PC-9 (cell line): ENCODE results near the gene PRSS57. TPM values are rescaled to one million over a fixed set of nuclear protein-coding genes. Genes with fewer than 3 reads are reported as not detected.

Source experiments
- BruUV-seq: library from RNA; stranded (reverse); fragments of 400-500 nt; replicated peaks from 2 replicates; lab custom pipeline; 2021; lab: Mats Ljungman, UMichigan
- CTCF ChIA-PET: fragments of 300-600 bp; sonication (Branson Sonifier 250); formaldehyde crosslinking; loops from one replicate; lab custom pipeline; 2022; ENCODE audit warnings: antibody characterized with exemption; lab: Charles Lee
- POLR2A ChIA-PET: fragments of 300-600 bp; sonication (Branson Sonifier 250); formaldehyde crosslinking; loops from one replicate; lab custom pipeline; 2022; ENCODE audit warnings: antibody characterized with exemption; ENCODE audit not compliant: unreplicated experiment; lab: Charles Lee
- DNase-seq, 2 experiments: peaks; one replicate each; pipeline versions ENCODE4 v3.0.0 to v3.0.0-alpha.2; 2015 to 2022; ENCODE audit warnings: mixed read lengths in 1 of 2
- H2AFZ ChIP-seq: fragments of 200-600 bp; sonication (generic); 2 replicates; pipeline ENCODE4 v1.8.1; 2017; ENCODE audit warnings: antibody characterized with exemption
- H3F3A ChIP-seq: fragments of 200-600 bp; sonication (generic); 2 replicates; pipeline ENCODE4 v1.8.1; 2017; ENCODE audit warnings: antibody characterized with exemption, mild to moderate bottlenecking, low read depth; ENCODE audit not compliant: insufficient read depth
- H3K27ac ChIP-seq: fragments of 200-600 bp; sonication (generic); 2 replicates; pipeline ENCODE4 v1.6.1; 2016; ENCODE audit warnings: mixed run types
- H3K27me3 ChIP-seq: fragments of 200-600 bp; sonication (generic); 2 replicates; pipeline ENCODE4 v1.6.1; 2016; ENCODE audit warnings: low read depth, mixed run types; ENCODE audit not compliant: insufficient read depth
- H3K36me3 ChIP-seq: fragments of 200-600 bp; sonication (generic); 2 replicates; pipeline ENCODE4 v1.6.1; 2016; ENCODE audit warnings: low read depth, mixed run types
- H3K4me1 ChIP-seq: fragments of 200-600 bp; sonication (generic); replicated peaks from 2 replicates; pipeline ENCODE4 v1.6.1; 2016; ENCODE audit warnings: mixed run types; ENCODE audit not compliant: insufficient read depth
- H3K4me2 ChIP-seq: fragments of 200-600 bp; sonication (generic); 2 replicates; pipeline ENCODE4 v1.6.1; 2017; ENCODE audit warnings: mixed run types
- H3K4me3 ChIP-seq: fragments of 200-600 bp; sonication (generic); 2 replicates; pipeline ENCODE4 v1.6.1; 2016; ENCODE audit warnings: mixed run types
- H3K79me2 ChIP-seq: fragments of 200-600 bp; sonication (generic); 2 replicates; pipeline ENCODE4 v1.6.1; 2017; ENCODE audit warnings: low read depth, mixed run types
- H3K9me2 ChIP-seq: fragments of 200-600 bp; sonication (generic); 2 replicates; pipeline ENCODE4 v1.8.1; 2017; ENCODE audit warnings: mild to moderate bottlenecking; ENCODE audit not compliant: insufficient read depth
- H3K9me3 ChIP-seq: fragments of 200-600 bp; sonication (generic); 2 replicates; pipeline ENCODE4 v1.8.1; 2016; ENCODE audit warnings: low read depth; ENCODE audit not compliant: insufficient read depth
- H4K20me1 ChIP-seq: fragments of 200-600 bp; sonication (generic); 2 replicates; pipeline ENCODE4 v1.8.1; 2017; ENCODE audit not compliant: insufficient read depth
- CTCF ChIP-seq: fragments of 200-600 bp; sonication (generic); conservative IDR thresholded peaks from 2 replicates; pipeline ENCODE4 v1.6.1; 2017; ENCODE audit warnings: mixed run types, antibody characterized with exemption, mild to moderate bottlenecking, moderate library complexity
- EZH2 ChIP-seq: fragments of 200-600 bp; sonication (generic); IDR thresholded peaks from 2 replicates; pipeline ENCODE4 v1.8.0; 2017; ENCODE audit warnings: antibody characterized with exemption, low read depth
- intact Hi-C: fragments of 100-400 bp; cut with micrococcal nuclease; formaldehyde crosslinking; loops from one replicate; pipeline ENCODE4 v1.10.0; 2022; ENCODE audit not compliant: unreplicated experiment
- total RNA-seq: library from RNA; stranded (reverse); gene quantifications from 2 replicates; pipeline ENCODE4 v1.2.3, GENCODE V29; 2021

The PRSS57 gene
- total RNA-seq, 1 experiment from 2014 or later = not detected

DNA sequence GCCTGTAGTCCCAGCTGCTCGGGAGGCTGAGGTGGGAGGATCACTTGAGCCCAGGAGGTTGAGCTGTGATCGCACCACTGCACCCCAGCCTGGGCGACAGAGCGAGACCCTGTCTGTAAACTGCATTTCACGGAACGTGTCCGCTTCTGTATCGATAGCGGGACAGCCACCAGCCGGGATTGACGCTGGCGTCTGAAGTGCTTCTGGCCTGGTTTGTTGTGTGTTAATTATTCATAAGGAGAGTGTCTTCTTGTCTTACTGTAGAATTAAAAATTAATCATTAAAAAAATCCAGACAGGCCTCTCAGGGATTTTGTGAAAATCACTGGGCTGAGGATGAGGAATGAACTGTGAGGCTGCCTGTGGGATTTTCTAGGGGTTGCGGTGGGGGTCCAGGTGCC is 39.5 kb upstream of the PRSS57 start:
- no TSS peak for BruUV-seq
- H3K27me3 ChIP-seq = no peaks in the 10 kb centered on the region
- no peaks in the 10 kb centered on the region for H3K79me2 ChIP-seq
- H3K9me3 ChIP-seq = no peaks in the 10 kb centered on the region
- H2AFZ ChIP-seq = no peak overlapping the region
- ChIA-PET CTCF (interaction anchor here (0.5 to 0.7 kb wide), 4 partner anchors 57 to 255 kb away, joined by 3 to 5 read pairs (median 3); no protein-coding TSS in a partner anchor), POLR2A (no interaction called here)
- no peak overlapping the region for H3K4me3 ChIP-seq
- H3K9me2 ChIP-seq = no peaks in the 10 kb centered on the region
- H3K27ac ChIP-seq = no peak overlapping the region
- no peak for DNase-seq
- no peak overlapping the region for H3K4me2 ChIP-seq
- no peak for TF ChIP-seq EZH2
- TF ChIP-seq CTCF = no peak
- H3F3A ChIP-seq = peaks cover 17% of the 10 kb centered on the region; the same call in 1 of the 2 replicates
- no peaks in the 10 kb centered on the region for H3K36me3 ChIP-seq
- no peaks in the 10 kb centered on the region for H4K20me1 ChIP-seq
- no peaks in the 10 kb centered on the region for H3K4me1 ChIP-seq
- intact Hi-C loops = loop anchor here (1.0 kb wide), 1 partner anchor 69 kb away; no protein-coding TSS in a partner anchor

GRCh38 chr19:732148-733069 is 37.2 kb upstream of the PRSS57 start:
- DNase-seq = no peak
- ChIA-PET CTCF (no interaction called here), POLR2A (no interaction called here)
- Histone ChIP-seq H3K79me2 (no peaks in the 10 kb centered on the region), H3K9me2 (no peaks in the 10 kb centered on the region), H3K36me3 (no peaks in the 10 kb centered on the region), H3K27ac (no peak overlapping the region), H3K27me3 (no peaks in the 10 kb centered on the region), H3F3A (peaks cover 17% of the 10 kb centered on the region; the same call in 1 of the 2 replicates), H3K9me3 (no peaks in the 10 kb centered on the region), H3K4me2 (no peak overlapping the region), H3K4me1 (no peaks in the 10 kb centered on the region), H4K20me1 (no peaks in the 10 kb centered on the region), H2AFZ (no peak overlapping the region), H3K4me3 (no peak overlapping the region)
- TF ChIP-seq CTCF (no peak), EZH2 (no peak)
- BruUV-seq = no TSS peak
- intact Hi-C loops = no loop called here

- H3K27me3 ChIP-seq = no peaks in the 10 kb centered on the region
- no peak for DNase-seq
- intact Hi-C loops = no loop called here
- no peaks in the 10 kb centered on the region for H3K4me1 ChIP-seq
- no TSS peak for BruUV-seq
- H2AFZ ChIP-seq = no peak overlapping the region
- H3K4me2 ChIP-seq = no peak overlapping the region
- ChIA-PET POLR2A (no interaction called here), CTCF (no interaction called here)
- H3F3A ChIP-seq = peaks cover 17% of the 10 kb centered on the region; the same call in 1 of the 2 replicates
- no peaks in the 10 kb centered on the region for H4K20me1 ChIP-seq
- H3K36me3 ChIP-seq = no peaks in the 10 kb centered on the region
- TF ChIP-seq CTCF (no peak), EZH2 (no peak)
- H3K79me2 ChIP-seq = no peaks in the 10 kb centered on the region
- H3K9me3 ChIP-seq = no peaks in the 10 kb centered on the region
- no peak overlapping the region for H3K4me3 ChIP-seq
- H3K27ac ChIP-seq = no peak overlapping the region
- no peaks in the 10 kb centered on the region for H3K9me2 ChIP-seq
Measured at GRCh38 chr19:731000-731399, 35.7 kb upstream of the PRSS57 start.
